ENCODE measurements around the gene EPM2AIP1. TPM values are rescaled to one million over a fixed set of nuclear protein-coding genes. Genes with fewer than 3 reads are reported as not detected.

EPM2AIP1 gene
- total and polyA plus RNA-seq, 2 of the 8 experiments (the other 6 are each of a cell fraction or from before 2014, with no cell fraction given) = 6.6 to 9.0 TPM

GRCh38 chr3:36944641-36945270 is 48.2 kb downstream of the EPM2AIP1 start, which contains the start of gene TRANK1 (continued):
- no peak; the same call in 1 of the 2 replicates for TF ChIP-seq USF2 (IDR thresholded peaks at IDR 0.05; ENCODE audit: low read length)
- TF ChIP-seq BCL11A (IDR thresholded peaks at IDR 0.05; ENCODE audit: low read depth in 2 of 2, low read length in 2 of 2) = no peak
- no peak for TF ChIP-seq TAF7 (optimal IDR thresholded peaks at IDR 0.05; ENCODE audit: borderline replicate concordance, low read depth, low read length)
- no peak for TF ChIP-seq CTBP2 (IDR thresholded peaks at IDR 0.05; ENCODE audit: borderline replicate concordance, insufficient read depth, insufficient read length, low read length)
- TF ChIP-seq JUND (IDR thresholded peaks at IDR 0.05; ENCODE audit: low read length) = no peak
- no peak for TF ChIP-seq POU5F1 (IDR thresholded peaks at IDR 0.05; ENCODE audit: low read depth, low read length)
- TF ChIP-seq SP4 (IDR thresholded peaks at IDR 0.05; ENCODE audit: low read length) = no peak
- no peak for TF ChIP-seq SIRT6 (IDR thresholded peaks at IDR 0.05; ENCODE audit: low read length)
- no peak for TF ChIP-seq FOSL1 (IDR thresholded peaks at IDR 0.05; ENCODE audit: insufficient read depth, low read depth, low read length)
- TF ChIP-seq SIN3A (conservative IDR thresholded peaks at IDR 0.05 in 1 of 2, IDR thresholded peaks at IDR 0.05 in 1 of 2; ENCODE audit: low read depth in 1 of 2, low read length in 2 of 2) = no peak
- no peak for TF ChIP-seq JUN (IDR thresholded peaks at IDR 0.05; ENCODE audit: low read depth, low read length)
- TF ChIP-seq SRF (IDR thresholded peaks at IDR 0.05; ENCODE audit: low read depth, low read length) = no peak
- TF ChIP-seq HDAC2 (IDR thresholded peaks at IDR 0.05; ENCODE audit: borderline replicate concordance in 1 of 2, low read depth in 2 of 2, low read length in 2 of 2) = peak in 1 of 2 experiments; percentile 67; a peak in 1 of 4 replicates
- no peak for TF ChIP-seq SP2 (IDR thresholded peaks at IDR 0.05; ENCODE audit: low read length)
- no peak for TF ChIP-seq CHD1 (IDR thresholded peaks at IDR 0.05; ENCODE audit: low read depth, low read length)
- TF ChIP-seq CREB1 (IDR thresholded peaks at IDR 0.05) = no peak; the same call in 1 of the 2 replicates
- peak; percentile 71 for TF ChIP-seq ASH2L (IDR thresholded peaks at IDR 0.05; ENCODE audit: low read length)
